ENCODE results near the gene PHETA1.

DNA sequence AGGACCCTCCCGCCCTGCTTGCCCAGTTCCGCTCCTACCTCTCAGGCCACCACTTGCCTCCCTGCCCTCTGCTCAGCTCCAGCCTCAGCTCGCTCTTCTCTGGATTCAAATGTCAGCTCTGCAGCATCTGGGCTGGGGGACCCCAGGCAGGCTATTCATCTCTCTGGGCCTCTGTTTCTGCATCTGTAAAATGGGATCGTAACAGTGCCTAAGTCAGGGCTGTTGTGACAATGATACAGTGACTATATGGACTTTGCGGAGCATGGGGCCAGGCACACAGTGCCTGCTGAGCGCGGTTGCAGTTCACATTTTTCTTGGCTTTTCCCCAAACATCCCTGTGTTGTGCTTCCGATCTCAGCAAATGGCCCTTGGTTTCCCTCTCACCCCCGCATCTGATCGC, 2.8 kb downstream of the PHETA1 start:
- TF ChIP-seq, protein P1, sequence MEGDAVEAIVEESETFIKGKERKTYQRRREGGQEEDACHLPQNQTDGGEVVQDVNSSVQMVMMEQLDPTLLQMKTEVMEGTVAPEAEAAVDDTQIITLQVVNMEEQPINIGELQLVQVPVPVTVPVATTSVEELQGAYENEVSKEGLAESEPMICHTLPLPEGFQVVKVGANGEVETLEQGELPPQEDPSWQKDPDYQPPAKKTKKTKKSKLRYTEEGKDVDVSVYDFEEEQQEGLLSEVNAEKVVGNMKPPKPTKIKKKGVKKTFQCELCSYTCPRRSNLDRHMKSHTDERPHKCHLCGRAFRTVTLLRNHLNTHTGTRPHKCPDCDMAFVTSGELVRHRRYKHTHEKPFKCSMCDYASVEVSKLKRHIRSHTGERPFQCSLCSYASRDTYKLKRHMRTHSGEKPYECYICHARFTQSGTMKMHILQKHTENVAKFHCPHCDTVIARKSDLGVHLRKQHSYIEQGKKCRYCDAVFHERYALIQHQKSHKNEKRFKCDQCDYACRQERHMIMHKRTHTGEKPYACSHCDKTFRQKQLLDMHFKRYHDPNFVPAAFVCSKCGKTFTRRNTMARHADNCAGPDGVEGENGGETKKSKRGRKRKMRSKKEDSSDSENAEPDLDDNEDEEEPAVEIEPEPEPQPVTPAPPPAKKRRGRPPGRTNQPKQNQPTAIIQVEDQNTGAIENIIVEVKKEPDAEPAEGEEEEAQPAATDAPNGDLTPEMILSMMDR (IDR thresholded peaks at IDR 0.05), result no peak
- TF ChIP-seq EZH2 (IDR thresholded peaks at IDR 0.05; ENCODE audit: borderline replicate concordance, insufficient read depth, low read depth, low read length, poor library complexity, severe bottlenecking), result no peak
